NCI-H128 (cell line): ENCODE measurements around the gene PSMD4.

Experiments
- DNase-seq: peaks from one replicate; lab custom pipeline; 2025; ENCODE audit not compliant: unreplicated experiment; lab: John Stamatoyannopoulos, UW

PSMD4 gene

DNA sequence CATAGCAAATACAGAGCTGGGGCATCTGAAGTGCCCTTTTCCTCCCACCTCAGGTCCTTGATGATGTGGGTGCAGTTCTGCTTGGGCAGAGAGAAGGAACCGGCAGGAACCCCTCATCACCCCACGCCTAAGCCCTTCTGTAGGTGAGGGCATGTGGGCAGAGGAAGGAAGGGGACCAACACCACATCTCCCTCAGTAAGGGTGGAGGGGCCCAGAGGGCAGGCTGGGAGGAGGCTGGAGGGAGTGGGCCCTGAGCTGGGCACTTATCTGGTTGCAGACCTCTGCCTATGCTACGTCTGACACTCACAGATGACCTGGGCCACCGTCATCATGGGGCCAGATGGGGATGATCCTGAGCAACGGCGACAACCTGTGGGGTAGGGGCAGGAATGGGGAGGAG, 38.6 kb downstream of the PSMD4 start:
- DNase-seq = no peak

DNA sequence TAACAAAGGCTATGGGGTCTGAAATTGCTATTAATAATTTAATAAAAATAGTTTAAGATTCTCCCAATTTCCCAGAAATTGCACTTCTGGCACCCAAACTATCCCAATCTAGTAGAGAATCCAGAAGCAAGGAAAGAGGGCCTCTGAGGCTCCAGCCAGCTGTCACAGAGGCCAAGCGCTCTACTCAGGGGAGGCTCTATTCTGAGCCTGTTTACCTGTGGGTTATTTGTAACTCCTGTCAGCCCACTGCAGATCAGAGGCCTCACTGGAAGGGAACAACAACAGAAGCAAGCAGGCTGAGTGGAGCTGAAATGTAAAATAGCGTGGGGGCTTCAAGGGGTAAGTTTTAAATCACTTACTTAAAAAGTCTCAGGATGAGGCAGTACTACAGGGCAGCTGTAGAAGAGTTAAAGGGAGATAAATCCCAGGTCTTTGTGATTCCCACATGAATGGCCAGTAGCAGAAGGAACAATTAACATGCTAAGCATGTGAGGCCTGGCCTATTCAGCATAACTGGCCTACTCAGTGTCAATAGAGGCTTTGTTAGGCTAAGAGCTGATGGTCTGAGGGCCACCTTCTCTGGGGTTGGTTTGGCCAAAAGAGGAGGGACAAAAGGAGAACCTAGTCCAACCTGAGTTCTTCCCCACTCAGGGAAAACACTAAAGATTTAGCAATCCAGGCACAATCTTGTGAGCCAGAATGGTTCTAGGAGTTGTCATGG, 40.4 kb downstream of the PSMD4 start:
- no peak for DNase-seq

DNA sequence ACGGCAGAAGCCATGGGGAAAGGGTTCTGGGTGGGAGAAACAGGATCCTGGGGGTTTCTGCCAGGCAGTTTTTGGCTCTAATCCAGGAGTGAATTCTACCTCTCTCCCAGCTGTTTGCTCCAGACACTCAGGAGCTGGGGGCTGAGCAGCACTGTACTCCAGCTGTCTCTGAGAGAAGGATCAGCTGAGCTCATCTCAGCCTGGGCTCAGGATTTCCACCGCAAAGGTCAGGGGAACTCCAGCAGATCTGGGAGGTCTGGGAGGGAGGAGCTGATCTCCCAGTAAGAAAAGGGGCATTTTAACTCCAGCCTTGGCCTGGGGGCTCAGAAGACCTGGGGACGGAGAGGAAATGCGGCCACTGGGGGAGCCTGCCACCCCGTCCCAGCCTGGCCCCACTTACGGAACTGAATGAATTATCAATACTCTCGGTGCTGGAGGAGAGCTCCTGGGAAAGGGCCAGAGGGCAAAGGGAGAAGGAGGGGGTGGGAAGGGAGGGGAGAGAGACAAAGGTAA, 55.3 kb downstream of the PSMD4 start:
- no peak for DNase-seq

GRCh38 chr1:151311011-151311410, 56.5 kb downstream of the PSMD4 start:
- no peak for DNase-seq

DNA sequence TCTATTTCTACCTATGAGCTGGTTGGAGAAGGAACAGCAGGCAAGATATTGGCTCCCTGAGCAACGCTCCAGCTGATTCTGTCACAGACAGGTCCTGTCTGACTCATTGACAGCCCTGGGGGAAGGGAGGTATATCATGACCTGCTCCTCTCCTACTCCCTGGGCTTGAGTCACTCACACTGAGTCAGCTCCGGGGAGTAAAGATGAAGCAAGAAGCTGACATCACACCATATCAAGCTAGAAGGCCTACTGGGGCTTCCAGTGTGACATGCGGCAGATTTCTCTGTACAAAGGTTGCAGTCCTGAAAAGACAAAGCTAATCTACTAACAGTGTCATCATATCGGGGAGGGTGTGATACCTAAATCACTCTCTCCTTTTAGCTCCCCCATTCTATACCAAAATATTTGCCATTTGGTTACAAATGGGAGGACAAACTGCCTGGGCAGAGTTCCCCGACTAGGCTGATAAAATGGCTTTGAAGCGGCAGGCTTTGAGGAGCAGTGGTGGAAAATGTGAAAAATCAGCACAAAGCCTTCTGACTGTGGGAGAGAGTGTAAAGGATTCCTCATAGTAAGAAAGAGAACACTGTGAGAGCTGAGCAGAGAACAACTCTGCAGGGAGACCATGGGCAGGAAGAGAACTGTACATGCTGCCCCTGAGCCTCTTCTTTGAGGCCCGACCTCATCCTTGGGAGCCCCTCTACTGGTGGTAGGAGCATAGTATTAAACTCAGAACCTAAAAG, 57.2 kb downstream of the PSMD4 start:
- no peak for DNase-seq

DNA sequence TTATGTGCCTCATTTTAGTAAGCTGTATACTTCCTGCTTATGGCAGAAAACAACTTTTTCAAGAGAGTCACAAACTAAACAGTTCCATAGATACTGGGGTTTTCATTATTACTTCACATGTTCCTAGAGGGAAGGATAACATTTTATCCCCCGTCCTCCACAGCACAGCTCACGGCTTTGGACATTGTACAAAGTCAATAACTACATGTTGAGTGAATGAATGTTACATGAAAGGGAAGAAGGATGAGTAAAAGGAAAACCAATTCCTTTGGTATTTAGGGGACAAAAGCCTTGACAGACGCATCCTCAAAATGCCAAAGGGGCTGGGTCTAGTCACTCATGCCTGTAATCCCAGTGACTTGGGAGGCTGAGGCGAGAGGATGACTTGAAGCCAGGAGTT, 57.9 kb downstream of the PSMD4 start:
- no peak for DNase-seq

DNA sequence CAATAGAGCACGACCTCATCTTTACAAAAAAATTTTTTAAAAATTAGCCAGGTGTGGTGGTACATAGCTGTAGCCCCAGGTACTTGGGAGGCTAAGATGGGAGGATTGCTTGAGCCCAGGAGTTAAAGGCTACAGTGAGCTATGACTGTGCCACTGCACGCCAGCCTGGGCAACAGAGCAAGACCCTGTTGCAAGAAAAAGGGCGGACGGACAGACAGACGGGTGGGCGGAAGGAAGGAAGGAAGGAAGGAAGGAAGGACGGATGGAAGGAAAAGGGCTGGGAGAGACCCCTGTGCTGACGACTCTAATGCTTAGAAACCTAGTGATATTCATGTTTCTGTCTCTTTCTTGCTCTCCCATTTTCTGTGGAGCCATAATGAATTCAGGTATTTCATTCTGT, 58.3 kb downstream of the PSMD4 start:
- DNase-seq = no peak

GRCh38 chr1:151313501-151313900, 59.0 kb downstream of the PSMD4 start:
- DNase-seq = no peak

DNA sequence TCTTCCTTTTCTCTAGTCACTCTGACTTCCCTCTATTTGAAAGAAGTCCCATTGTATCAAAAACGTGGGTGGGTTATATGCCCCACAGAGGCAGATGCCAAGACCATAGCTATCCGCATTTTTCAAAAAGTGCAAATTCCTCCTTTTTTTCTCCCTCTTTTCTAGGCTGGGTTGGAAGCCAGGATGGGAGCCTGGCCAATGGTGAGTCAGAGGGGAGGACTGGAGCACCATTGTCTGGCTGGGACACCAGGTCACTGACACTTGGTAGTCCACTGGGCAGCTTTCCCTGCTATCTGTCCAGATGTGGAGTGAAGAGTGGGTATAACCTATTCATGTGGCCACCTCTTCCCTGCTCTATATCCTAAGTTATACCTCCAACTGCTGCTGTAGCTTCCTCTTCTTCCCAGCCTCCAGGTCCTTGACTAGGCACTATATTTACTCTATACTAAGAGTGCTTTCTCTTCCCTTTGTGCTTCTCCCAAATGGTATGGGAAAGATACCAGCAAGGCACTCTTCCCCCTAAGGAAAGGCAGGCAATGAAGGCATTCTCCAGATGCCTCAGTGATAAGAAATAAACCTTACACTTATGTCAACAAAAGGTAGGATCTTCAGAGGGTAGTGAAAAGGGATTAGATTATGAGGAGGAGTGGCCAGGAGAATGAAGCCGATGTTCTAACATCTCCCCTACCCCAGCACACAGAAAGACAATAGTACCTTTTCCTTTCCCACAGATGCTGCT, 59.8 kb downstream of the PSMD4 start:
- no peak for DNase-seq

DNA sequence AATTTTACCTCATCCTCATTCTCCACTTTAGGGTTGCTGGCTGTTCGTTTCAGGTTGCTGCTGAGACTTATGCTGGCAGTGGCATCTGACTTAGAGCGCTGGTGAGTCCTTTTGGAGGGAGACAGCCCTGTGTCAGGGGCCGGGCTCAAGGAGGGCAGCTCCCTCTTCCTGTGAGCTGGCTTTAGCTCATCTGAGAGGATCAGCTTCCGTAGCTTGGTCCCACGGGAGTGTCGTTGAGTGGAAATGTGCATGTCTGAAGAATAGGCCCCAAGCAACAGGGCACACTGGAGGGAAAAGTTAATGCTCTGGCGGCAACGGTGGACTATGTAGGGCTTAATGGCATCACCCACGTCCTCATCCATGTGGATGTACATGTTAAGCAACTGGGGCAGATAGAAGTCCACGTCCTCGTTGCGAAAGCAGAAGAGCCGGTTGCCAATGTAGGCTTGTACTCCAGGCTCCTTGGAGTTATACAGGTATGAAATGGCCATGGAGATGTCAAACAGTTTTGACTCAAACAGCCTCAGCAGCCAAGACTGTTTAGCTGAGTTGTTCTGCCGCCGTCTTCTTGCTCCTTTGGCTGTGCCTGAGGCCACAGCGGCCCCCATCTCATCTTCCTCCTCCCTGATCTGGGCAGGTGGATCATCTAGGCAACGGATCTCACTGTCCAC, 61.2 kb downstream of the PSMD4 start:
- no peak for DNase-seq
